Left ventricle myocardium inferior (tissue), 1 donor: ENCODE data around the gene UBP1. TPM values are rescaled to one million over a fixed set of nuclear protein-coding genes. Genes with fewer than 3 reads are reported as not detected.

ENCODE experiments used
- DNase-seq: peaks from one replicate; pipeline ENCODE4 v3.0.0-alpha.2; 2020
- H3K27ac ChIP-seq: fragments of 200-600 bp; replicated peaks from 2 replicates; pipeline ENCODE4 v1.8.0; 2021
- H3K27me3 ChIP-seq: fragments of 200-600 bp; 2 replicates; pipeline ENCODE4 v1.8.0; 2021; ENCODE audit warnings: low read depth
- H3K36me3 ChIP-seq: fragments of 200-600 bp; 2 replicates; pipeline ENCODE4 v1.8.0; 2021
- H3K4me1 ChIP-seq: fragments of 200-600 bp; 2 replicates; pipeline ENCODE4 v1.8.0; 2021
- H3K4me3 ChIP-seq: fragments of 200-600 bp; 2 replicates; pipeline ENCODE4 v1.8.0; 2021; ENCODE audit warnings: mild to moderate bottlenecking, moderate library complexity
- H3K9me3 ChIP-seq: fragments of 200-600 bp; replicated peaks from 2 replicates; pipeline ENCODE4 v1.8.0; 2021
- intact Hi-C: fragments of 100-400 bp; cut with micrococcal nuclease; formaldehyde crosslinking; loops from one replicate; pipeline ENCODE4 v1.11.0; 2022
- total RNA-seq: library from RNA; stranded (reverse); fragmentation: NEBNext Ultra II Directional; extraction: Animal tissue kit (Norgen Biotek cat#: 25700); gene quantifications from one replicate; pipeline ENCODE4 v1.2.1, GENCODE V29; 2021
- TF ChIP-seq, protein P1 (sequence below): fragments of 200-600 bp; IDR thresholded peaks from 2 replicates; pipeline ENCODE4 v1.8.0; 2021; ENCODE audit warnings: antibody characterized with exemption, mild to moderate bottlenecking, borderline replicate concordance
- donor health status: DM: no; HTN: yes; CAD: no; lungs with severe emphysema.

The UBP1 gene
- total RNA-seq, 1 donor from 2014 or later, result 40.6 TPM

DNA sequence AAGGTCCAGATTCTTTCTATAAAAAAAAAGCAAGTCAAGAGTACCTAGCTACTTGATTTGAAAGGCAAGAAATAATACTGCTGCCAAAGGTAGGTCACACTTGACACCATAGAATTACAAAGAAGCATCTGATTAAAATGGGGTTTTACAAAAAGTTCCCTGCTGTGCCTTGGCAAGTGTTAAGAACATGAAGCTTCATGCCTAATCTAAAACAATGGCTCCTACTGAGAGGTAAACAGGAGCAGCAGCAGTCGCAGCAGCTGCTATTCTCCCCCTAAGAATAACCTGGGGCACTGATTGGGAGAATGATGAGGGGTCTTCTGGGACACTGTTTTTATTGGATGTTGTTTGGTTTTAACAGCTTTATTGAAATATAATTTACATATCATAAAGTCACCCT, 14.1 kb downstream of the UBP1 start:
- no peak for DNase-seq
- Histone ChIP-seq H3K27ac (no peak overlapping the region), H3K27me3 (no peaks in the 10 kb centered on the region), H3K4me1 (peaks cover 59% of the 10 kb centered on the region), H3K4me3 (no peak overlapping the region), H3K36me3 (peaks cover 34% of the 10 kb centered on the region), H3K9me3 (no peaks in the 10 kb centered on the region)
- intact Hi-C loops, result no loop called here
- TF ChIP-seq, protein P1, sequence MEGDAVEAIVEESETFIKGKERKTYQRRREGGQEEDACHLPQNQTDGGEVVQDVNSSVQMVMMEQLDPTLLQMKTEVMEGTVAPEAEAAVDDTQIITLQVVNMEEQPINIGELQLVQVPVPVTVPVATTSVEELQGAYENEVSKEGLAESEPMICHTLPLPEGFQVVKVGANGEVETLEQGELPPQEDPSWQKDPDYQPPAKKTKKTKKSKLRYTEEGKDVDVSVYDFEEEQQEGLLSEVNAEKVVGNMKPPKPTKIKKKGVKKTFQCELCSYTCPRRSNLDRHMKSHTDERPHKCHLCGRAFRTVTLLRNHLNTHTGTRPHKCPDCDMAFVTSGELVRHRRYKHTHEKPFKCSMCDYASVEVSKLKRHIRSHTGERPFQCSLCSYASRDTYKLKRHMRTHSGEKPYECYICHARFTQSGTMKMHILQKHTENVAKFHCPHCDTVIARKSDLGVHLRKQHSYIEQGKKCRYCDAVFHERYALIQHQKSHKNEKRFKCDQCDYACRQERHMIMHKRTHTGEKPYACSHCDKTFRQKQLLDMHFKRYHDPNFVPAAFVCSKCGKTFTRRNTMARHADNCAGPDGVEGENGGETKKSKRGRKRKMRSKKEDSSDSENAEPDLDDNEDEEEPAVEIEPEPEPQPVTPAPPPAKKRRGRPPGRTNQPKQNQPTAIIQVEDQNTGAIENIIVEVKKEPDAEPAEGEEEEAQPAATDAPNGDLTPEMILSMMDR, result no peak

DNA sequence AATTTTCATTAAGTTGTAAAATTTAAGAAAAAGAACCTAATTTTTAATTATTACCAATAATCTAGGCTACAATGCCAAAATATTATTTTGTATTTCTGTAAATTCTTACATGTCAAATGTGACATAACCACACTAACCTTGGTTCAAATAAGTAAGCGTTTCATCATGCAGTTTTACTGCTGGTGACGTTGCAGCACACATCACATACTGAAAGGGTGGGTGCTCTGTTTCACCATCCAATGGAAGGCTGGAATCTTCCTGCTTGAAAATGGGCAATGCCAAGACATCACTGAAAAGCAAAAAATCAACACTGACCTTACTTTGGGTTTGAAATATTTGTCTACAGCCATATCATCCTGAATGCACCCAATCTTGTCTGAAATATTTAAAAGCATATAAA, 14.8 kb downstream of the UBP1 start:
- DNase-seq, result no peak
- TF ChIP-seq, protein P1, result no peak
- peaks cover 54% of the 10 kb centered on the region for H3K4me1 ChIP-seq
- H3K36me3 ChIP-seq, result peaks cover 41% of the 10 kb centered on the region
- no peaks in the 10 kb centered on the region for H3K27me3 ChIP-seq
- intact Hi-C loops, result no loop called here
- H3K4me3 ChIP-seq, result no peak overlapping the region
- no peak overlapping the region for H3K27ac ChIP-seq
- no peaks in the 10 kb centered on the region for H3K9me3 ChIP-seq

DNA sequence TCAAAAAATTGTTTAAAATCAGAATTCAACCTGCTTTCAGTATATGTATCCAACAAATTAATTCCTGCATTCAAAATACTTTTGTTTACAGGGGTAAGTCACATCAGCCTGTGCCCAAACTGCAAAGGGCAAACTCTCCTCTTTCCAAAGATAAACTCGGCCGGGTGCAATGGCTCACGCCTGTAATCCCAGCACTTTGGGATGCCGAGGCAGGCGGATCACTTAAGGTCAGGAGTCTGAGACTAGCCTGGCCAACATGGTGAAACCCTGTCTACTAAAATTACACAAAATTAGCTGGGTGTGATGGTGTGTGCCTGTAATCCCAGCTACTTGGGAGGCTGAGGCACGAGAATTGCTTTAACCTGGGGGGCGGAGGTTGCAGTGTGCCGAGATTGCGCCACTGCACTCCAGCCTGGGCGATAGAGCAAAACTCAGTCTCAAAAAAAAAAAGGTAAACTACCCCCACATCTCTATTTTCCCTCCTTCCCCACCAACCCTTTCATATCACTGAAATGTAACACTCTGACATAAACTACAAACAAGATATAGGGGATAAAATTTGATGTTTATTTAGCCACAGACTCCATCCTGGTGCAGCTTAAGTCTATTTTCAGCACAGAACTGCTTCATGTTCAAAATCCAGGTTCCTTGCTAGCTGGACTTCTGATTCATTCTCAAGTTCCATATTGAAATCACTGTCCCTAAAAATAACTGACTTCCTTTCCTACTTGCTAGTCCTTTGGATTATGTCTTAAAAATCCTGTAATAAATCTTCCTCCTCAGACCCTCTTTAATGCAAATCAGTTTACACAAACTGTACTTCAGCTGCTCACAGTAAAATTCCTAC, 15.4 kb downstream of the UBP1 start:
- DNase-seq, result no peak
- Histone ChIP-seq H3K4me3 (no peak overlapping the region), H3K9me3 (no peaks in the 10 kb centered on the region), H3K36me3 (peaks cover 47% of the 10 kb centered on the region), H3K27me3 (no peaks in the 10 kb centered on the region), H3K4me1 (peaks cover 47% of the 10 kb centered on the region), H3K27ac (peak overlapping the region; percentile 52)
- TF ChIP-seq, protein P1, result no peak
- intact Hi-C loops, result no loop called here

DNA sequence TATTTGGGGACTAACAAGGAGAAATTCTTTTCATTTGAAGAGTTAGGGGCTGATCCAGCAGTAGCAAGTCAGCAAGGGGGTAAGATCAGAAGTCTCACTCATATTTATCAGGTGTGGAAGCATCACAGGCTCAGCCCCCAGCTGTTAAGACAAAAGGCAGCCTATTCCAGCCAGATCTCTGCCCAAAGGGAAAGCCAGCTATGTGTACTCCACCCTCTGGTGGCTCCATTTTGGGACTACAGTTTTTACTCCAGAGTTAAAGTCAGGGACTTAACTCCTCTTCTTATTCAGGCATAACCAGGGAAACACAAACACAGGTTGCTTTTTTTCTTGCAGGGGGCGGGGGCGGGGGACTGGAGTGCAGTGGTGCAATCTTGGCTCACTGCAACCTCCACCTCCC, 19.2 kb downstream of the UBP1 start:
- H3K9me3 ChIP-seq, result no peaks in the 10 kb centered on the region
- TF ChIP-seq, protein P1, result no peak
- no peak overlapping the region for H3K4me3 ChIP-seq
- intact Hi-C loops, result no loop called here
- H3K4me1 ChIP-seq, result peaks cover 21% of the 10 kb centered on the region
- no peaks in the 10 kb centered on the region for H3K27me3 ChIP-seq
- peaks cover 59% of the 10 kb centered on the region for H3K36me3 ChIP-seq
- no peak for DNase-seq
- no peak overlapping the region for H3K27ac ChIP-seq

DNA sequence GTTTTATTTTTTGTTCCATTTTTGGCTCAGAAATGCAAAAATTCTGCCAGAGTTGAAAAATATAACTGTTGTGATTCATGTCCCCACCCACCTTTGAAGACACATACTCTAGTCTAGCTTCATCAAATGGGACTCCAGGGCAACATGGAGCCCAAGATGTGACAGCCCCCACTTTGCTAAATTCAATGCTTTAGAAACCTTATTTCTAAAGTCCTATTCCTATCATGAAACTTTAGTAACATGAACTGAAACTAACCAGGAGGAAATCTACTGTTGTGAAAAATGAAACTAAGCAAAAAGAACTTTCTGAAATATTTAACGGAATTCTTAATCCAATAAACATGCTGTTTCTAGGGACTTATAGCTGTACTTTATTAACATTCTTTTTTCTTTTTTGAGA, 20.3 kb downstream of the UBP1 start:
- Histone ChIP-seq H3K4me1 (peaks cover 12% of the 10 kb centered on the region), H3K4me3 (no peak overlapping the region), H3K9me3 (no peaks in the 10 kb centered on the region), H3K27me3 (no peaks in the 10 kb centered on the region), H3K36me3 (peaks cover 61% of the 10 kb centered on the region), H3K27ac (no peak overlapping the region)
- TF ChIP-seq, protein P1, result no peak
- DNase-seq, result no peak
- intact Hi-C loops, result no loop called here
